Esophagus (tissue), 2 donors: ENCODE measurements around the gene KCNN3. TPM values are rescaled to one million over a fixed set of nuclear protein-coding genes. Genes with fewer than 3 reads are reported as not detected.

Experiments used
- H3K27ac ChIP-seq, 2 donors: one replicate each; pipeline ENCODE4 v1.5.1; 2013; ENCODE audit warnings: low read depth in 2 of 2, mild to moderate bottlenecking in 2 of 2, inconsistent platforms in 1 of 2, low read length in 1 of 2, moderate library complexity in 1 of 2
- H3K27me3 ChIP-seq, 2 donors: one replicate each; pipeline ENCODE4 v1.6.1; 2013; ENCODE audit warnings: low read length in 2 of 2, control low read depth in 1 of 2, mild to moderate bottlenecking in 1 of 2; ENCODE audit not compliant: insufficient read depth in 2 of 2, control insufficient read depth in 1 of 2
- H3K36me3 ChIP-seq, 2 donors: one replicate each; pipeline ENCODE4 v1.6.1; 2013; ENCODE audit warnings: low read length in 1 of 2; ENCODE audit not compliant: control insufficient read depth in 2 of 2, insufficient read depth in 2 of 2
- H3K4me1 ChIP-seq, 2 donors: one replicate each; pipeline ENCODE4 v1.6.1; 2013; ENCODE audit warnings: low read length in 1 of 2; ENCODE audit not compliant: control insufficient read depth in 2 of 2, insufficient read depth in 2 of 2
- H3K4me3 ChIP-seq, 2 donors: one replicate each; pipeline ENCODE4 v1.5.1; 2013; ENCODE audit warnings: low read length in 2 of 2, mild to moderate bottlenecking in 2 of 2, low read depth in 1 of 2, moderate library complexity in 1 of 2
- H3K9me3 ChIP-seq, 2 donors: one replicate each; pipeline ENCODE4 v1.6.1; 2013; ENCODE audit warnings: mild to moderate bottlenecking in 2 of 2, low read depth in 1 of 2, low read length in 1 of 2, moderate library complexity in 1 of 2; ENCODE audit not compliant: control insufficient read depth in 2 of 2, insufficient read depth in 1 of 2
- WGBS, 2 donors: extraction: QIAGEN DNeasy Blood & Tissue Kit; methylation state at CpG; one replicate each; pipeline ENCODE4 v1.1.7; 2013; 5-methylcytosine and 5-hydroxymethylcytosine counted together
- polyA plus RNA-seq, 2 donors: library from polyadenylated mRNA; stranded (reverse); fragments of 200-250 nt; gene quantifications; one replicate each; pipeline ENCODE4 v1.2.3, GENCODE V29; 2013
- donor health status: healthy with polysubstance abuse.
- donor health status: Bipolar disorder and iron deficiency.

Gene KCNN3
- polyA plus RNA-seq, 2 donors, result 0.12 to 0.14 TPM

GRCh38 chr1:154720328-154721297 lies 149.5 kb downstream of the KCNN3 start:
- 89 to 90% methylated on average over 15 to 16 of the region's 16 CpGs for WGBS, 2 donors
- Histone ChIP-seq H3K27me3 (no peaks in the 10 kb centered on the region), H3K36me3 (no peaks in the 10 kb centered on the region), H3K9me3 (no peaks in the 10 kb centered on the region), H3K27ac (no peak overlapping the region), H3K4me1 (no peaks in the 10 kb centered on the region), H3K4me3 (no peak overlapping the region)

- H3K27me3 ChIP-seq, result no peaks in the 10 kb centered on the region
- no peaks in the 10 kb centered on the region for H3K36me3 ChIP-seq
- no peak overlapping the region for H3K4me3 ChIP-seq
- H3K4me1 ChIP-seq, result no peaks in the 10 kb centered on the region
- H3K27ac ChIP-seq, result no peak overlapping the region
- 88 to 91% methylated on average over 8 of the region's 8 CpGs for WGBS, 2 donors
- no peaks in the 10 kb centered on the region for H3K9me3 ChIP-seq
Measured at GRCh38 chr1:154719586-154720327, 150.3 kb downstream of the KCNN3 start.

- Histone ChIP-seq H3K36me3 (no peaks in the 10 kb centered on the region), H3K4me3 (no peak overlapping the region), H3K9me3 (no peaks in the 10 kb centered on the region), H3K4me1 (peaks cover 0 to 3% of the 10 kb centered on the region in 2 donors), H3K27ac (no peak overlapping the region), H3K27me3 (no peaks in the 10 kb centered on the region)
- WGBS, 2 donors, result 95 to 96% methylated on average over 6 of the region's 6 CpGs
Measured at GRCh38 chr1:154718566-154718965, 151.5 kb downstream of the KCNN3 start.

GRCh38 chr1:154717528-154717924 lies 152.6 kb downstream of the KCNN3 start:
- H3K27ac ChIP-seq, result no peak overlapping the region
- H3K9me3 ChIP-seq, result no peaks in the 10 kb centered on the region
- WGBS, 2 donors, result 73 to 77% methylated on average over 7 of the region's 7 CpGs
- peaks cover 0 to 3% of the 10 kb centered on the region in 2 donors for H3K4me1 ChIP-seq
- H3K4me3 ChIP-seq, result no peak overlapping the region
- H3K36me3 ChIP-seq, result no peaks in the 10 kb centered on the region
- H3K27me3 ChIP-seq, result no peaks in the 10 kb centered on the region

GRCh38 chr1:154716614-154717527 lies 153.2 kb downstream of the KCNN3 start:
- H3K27me3 ChIP-seq, result no peaks in the 10 kb centered on the region
- H3K36me3 ChIP-seq, result no peaks in the 10 kb centered on the region
- H3K9me3 ChIP-seq, result no peaks in the 10 kb centered on the region
- WGBS, 2 donors, result 63% methylated on average over 6 of the region's 6 CpGs
- H3K27ac ChIP-seq, result no peak overlapping the region
- H3K4me3 ChIP-seq, result no peak overlapping the region
- H3K4me1 ChIP-seq, result peaks cover 0 to 3% of the 10 kb centered on the region in 2 donors

GRCh38 chr1:154716011-154716410 lies 154.1 kb downstream of the KCNN3 start:
- Histone ChIP-seq H3K4me1 (peaks cover 0 to 3% of the 10 kb centered on the region in 2 donors), H3K36me3 (no peaks in the 10 kb centered on the region), H3K27me3 (no peaks in the 10 kb centered on the region), H3K9me3 (no peaks in the 10 kb centered on the region), H3K4me3 (no peak overlapping the region), H3K27ac (no peak overlapping the region)
- WGBS, 2 donors, result 51 to 52% methylated on average over 2 of the region's 2 CpGs

GRCh38 chr1:154715385-154715784 lies 154.7 kb downstream of the KCNN3 start:
- Histone ChIP-seq H3K27me3 (no peaks in the 10 kb centered on the region), H3K36me3 (no peaks in the 10 kb centered on the region), H3K4me3 (no peak overlapping the region), H3K9me3 (no peaks in the 10 kb centered on the region), H3K4me1 (peaks cover 0 to 3% of the 10 kb centered on the region in 2 donors), H3K27ac (no peak overlapping the region)
- 83 to 89% methylated on average over 5 of the region's 5 CpGs for WGBS, 2 donors

- Histone ChIP-seq H3K27me3 (no peaks in the 10 kb centered on the region), H3K9me3 (no peaks in the 10 kb centered on the region), H3K4me3 (no peak overlapping the region), H3K27ac (no peak overlapping the region), H3K36me3 (no peaks in the 10 kb centered on the region), H3K4me1 (peaks cover 0 to 3% of the 10 kb centered on the region in 2 donors)
- 54 to 59% methylated on average over 3 of the region's 3 CpGs for WGBS, 2 donors
Measured at GRCh38 chr1:154714638-154715037, 155.4 kb downstream of the KCNN3 start.

- Histone ChIP-seq H3K9me3 (no peaks in the 10 kb centered on the region), H3K27ac (no peak overlapping the region), H3K36me3 (no peaks in the 10 kb centered on the region), H3K27me3 (no peaks in the 10 kb centered on the region), H3K4me1 (peaks cover 0 to 3% of the 10 kb centered on the region in 2 donors), H3K4me3 (no peak overlapping the region)
- WGBS, 2 donors, result 79 to 84% methylated on average over 2 of the region's 2 CpGs
Measured at GRCh38 chr1:154714052-154714623, 155.9 kb downstream of the KCNN3 start.
